LHCN-M2 (cell line): Measurements from ENCODE around the gene RNF215. TPM values are rescaled to one million over a fixed set of nuclear protein-coding genes. Genes with fewer than 3 reads are reported as not detected.

ENCODE experiments used
- DNase-seq: peaks from one replicate; pipeline ENCODE4 v3.0.0-alpha.2; 2012; ENCODE audit warnings: low read depth
- total RNA-seq: library from RNA; depleted of rRNA; stranded (reverse); fragments of >200 nt; gene quantifications from 2 replicates; pipeline ENCODE4 v1.2.3, GENCODE V29; 2014; rRNA removed

The RNF215 gene
- total RNA-seq, 1 experiment from 2014 or later, result 39.5 TPM

GRCh38 chr22:30333707-30334087, 53.5 kb downstream of the RNF215 start:
- DNase-seq, result no peak

- DNase-seq, result no peak
These were observed 54.1 kb downstream of the RNF215 start for GRCh38 chr22:30332994-30333706.

GRCh38 chr22:30332551-30332950, 54.7 kb downstream of the RNF215 start:
- no peak for DNase-seq

Other genes with a start within 250 kb of the RNF215 start
- 23.1 and 23.3 TPM in 2 replicates for gene LIF, start 140.7 kb downstream of the RNF215 start, total RNA-seq
- gene OSM, start 120.6 kb downstream of the RNF215 start, total RNA-seq, result not detected in 2 replicates
- gene CASTOR1, start 97.9 kb downstream of the RNF215 start, total RNA-seq, result 8.7 and 19.1 TPM in 2 replicates
- 21.6 and 27.6 TPM in 2 replicates for gene TBC1D10A, start 60.5 kb downstream of the RNF215 start, total RNA-seq
- 37.6 and 77.7 TPM in 2 replicates for gene SF3A1, start 30.5 kb downstream of the RNF215 start, total RNA-seq
- gene CCDC157, start 30.4 kb downstream of the RNF215 start, total RNA-seq, result 2.6 and 3.2 TPM in 2 replicates
- 34.8 and 40.8 TPM in 2 replicates for gene SEC14L2, start 9.6 kb upstream of the RNF215 start, total RNA-seq
- gene MTFP1, start 38.4 kb upstream of the RNF215 start, total RNA-seq, result 30.0 and 32.2 TPM in 2 replicates
- not detected in 2 replicates for gene SEC14L3, start 84.6 kb upstream of the RNF215 start, total RNA-seq
- 0.13 TPM in 1 of 2 replicates, not detected in the other for gene SEC14L4, start 118.3 kb upstream of the RNF215 start, total RNA-seq
- not detected in 2 replicates for gene SEC14L6, start 159.3 kb upstream of the RNF215 start, total RNA-seq
- not detected in 2 replicates for gene GAL3ST1, start 187.3 kb upstream of the RNF215 start, total RNA-seq
- gene PES1, start 204.5 kb upstream of the RNF215 start, total RNA-seq, result 98.0 and 112 TPM in 2 replicates
- gene TCN2, start 219.8 kb upstream of the RNF215 start, total RNA-seq, result 13.1 and 26.6 TPM in 2 replicates
- 40.2 and 42.6 TPM in 2 replicates for gene SLC35E4, start 248.4 kb upstream of the RNF215 start, total RNA-seq